Uterus (tissue), 2 donors: ENCODE data around the gene TSPAN4.

Experiments used
- POLR2A ChIP-seq, 2 donors: fragments of 450-650 bp; IDR thresholded peaks; one replicate each; pipeline ENCODE4 v1.6.1; 2016; ENCODE audit warnings: antibody characterized with exemption in 2 of 2, mild to moderate bottlenecking in 1 of 2, moderate library complexity in 1 of 2
- TF ChIP-seq, protein P1 (sequence below), 4 experiments: fragments of 200-600 bp in 2 of 4; fragments of 450-650 bp in 2 of 4; sonication (generic) in 2 of 4; IDR thresholded peaks; one replicate each; pipeline ENCODE4 v1.5.1; 2016 to 2019; ENCODE audit warnings: antibody characterized with exemption in 4 of 4, mild to moderate bottlenecking in 2 of 4, moderate library complexity in 1 of 4

DNA sequence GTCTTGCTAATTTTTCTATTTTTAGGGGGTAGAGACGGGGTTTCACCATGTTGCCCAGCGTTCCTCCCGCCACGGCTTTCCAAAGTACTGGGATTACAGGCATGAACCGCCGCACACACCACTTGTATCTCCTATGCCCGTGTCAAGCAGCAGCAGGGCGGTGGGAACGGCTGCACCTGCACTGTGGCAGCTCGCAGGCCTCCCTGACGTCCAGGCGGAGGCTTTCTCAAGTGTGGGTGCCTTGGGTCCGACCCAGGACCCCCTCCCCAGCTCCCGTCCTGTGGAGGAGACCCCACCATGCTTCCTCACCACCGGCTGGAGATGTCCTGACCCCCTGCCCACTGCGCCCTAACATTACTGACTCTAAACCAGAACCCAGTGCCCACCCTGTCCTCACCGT, 25.7 kb downstream of the TSPAN4 start:
- TF ChIP-seq, protein P1, sequence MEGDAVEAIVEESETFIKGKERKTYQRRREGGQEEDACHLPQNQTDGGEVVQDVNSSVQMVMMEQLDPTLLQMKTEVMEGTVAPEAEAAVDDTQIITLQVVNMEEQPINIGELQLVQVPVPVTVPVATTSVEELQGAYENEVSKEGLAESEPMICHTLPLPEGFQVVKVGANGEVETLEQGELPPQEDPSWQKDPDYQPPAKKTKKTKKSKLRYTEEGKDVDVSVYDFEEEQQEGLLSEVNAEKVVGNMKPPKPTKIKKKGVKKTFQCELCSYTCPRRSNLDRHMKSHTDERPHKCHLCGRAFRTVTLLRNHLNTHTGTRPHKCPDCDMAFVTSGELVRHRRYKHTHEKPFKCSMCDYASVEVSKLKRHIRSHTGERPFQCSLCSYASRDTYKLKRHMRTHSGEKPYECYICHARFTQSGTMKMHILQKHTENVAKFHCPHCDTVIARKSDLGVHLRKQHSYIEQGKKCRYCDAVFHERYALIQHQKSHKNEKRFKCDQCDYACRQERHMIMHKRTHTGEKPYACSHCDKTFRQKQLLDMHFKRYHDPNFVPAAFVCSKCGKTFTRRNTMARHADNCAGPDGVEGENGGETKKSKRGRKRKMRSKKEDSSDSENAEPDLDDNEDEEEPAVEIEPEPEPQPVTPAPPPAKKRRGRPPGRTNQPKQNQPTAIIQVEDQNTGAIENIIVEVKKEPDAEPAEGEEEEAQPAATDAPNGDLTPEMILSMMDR (IDR thresholded peaks at IDR 0.05) = no peak
- no peak for TF ChIP-seq POLR2A (IDR thresholded peaks at IDR 0.05)
